ENCODE measurements around the gene CAMK2B. TPM values are rescaled to one million over a fixed set of nuclear protein-coding genes. Genes with fewer than 3 reads are reported as not detected.

Gene CAMK2B
- total RNA-seq, 1 experiment from 2014 or later, result 0.13 TPM

- no peaks in the 10 kb centered on the region for H3K9me3 ChIP-seq (ENCODE audit: low read depth, low read length, poor library complexity, severe bottlenecking)
- TF ChIP-seq, protein P1, sequence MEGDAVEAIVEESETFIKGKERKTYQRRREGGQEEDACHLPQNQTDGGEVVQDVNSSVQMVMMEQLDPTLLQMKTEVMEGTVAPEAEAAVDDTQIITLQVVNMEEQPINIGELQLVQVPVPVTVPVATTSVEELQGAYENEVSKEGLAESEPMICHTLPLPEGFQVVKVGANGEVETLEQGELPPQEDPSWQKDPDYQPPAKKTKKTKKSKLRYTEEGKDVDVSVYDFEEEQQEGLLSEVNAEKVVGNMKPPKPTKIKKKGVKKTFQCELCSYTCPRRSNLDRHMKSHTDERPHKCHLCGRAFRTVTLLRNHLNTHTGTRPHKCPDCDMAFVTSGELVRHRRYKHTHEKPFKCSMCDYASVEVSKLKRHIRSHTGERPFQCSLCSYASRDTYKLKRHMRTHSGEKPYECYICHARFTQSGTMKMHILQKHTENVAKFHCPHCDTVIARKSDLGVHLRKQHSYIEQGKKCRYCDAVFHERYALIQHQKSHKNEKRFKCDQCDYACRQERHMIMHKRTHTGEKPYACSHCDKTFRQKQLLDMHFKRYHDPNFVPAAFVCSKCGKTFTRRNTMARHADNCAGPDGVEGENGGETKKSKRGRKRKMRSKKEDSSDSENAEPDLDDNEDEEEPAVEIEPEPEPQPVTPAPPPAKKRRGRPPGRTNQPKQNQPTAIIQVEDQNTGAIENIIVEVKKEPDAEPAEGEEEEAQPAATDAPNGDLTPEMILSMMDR (conservative IDR thresholded peaks at IDR 0.05; ENCODE audit: low read depth, low read length), result no peak
- TF ChIP-seq EZH2 (IDR thresholded peaks at IDR 0.05; ENCODE audit: borderline replicate concordance, low read depth, low read length, poor library complexity, severe bottlenecking), result no peak
- peak overlapping the region; percentile 25 for H3K27ac ChIP-seq (ENCODE audit: low read depth, low read length, poor library complexity, severe bottlenecking)
- no TSS peak for BruUV-seq (replicated peaks)
- ChIA-PET CTCF (no interaction called here), POLR2A (ENCODE audit: low non-redundant PET) (interaction anchor here (0.5 kb wide), 1 partner anchor 91 kb away, joined by 3 read pairs; no protein-coding TSS in a partner anchor)
- no peak overlapping the region for H3K4me3 ChIP-seq (ENCODE audit: low read depth, low read length, poor library complexity, severe bottlenecking)
- intact Hi-C loops (cut with micrococcal nuclease; ENCODE audit: unreplicated experiment), result no loop called here
- H3K27me3 ChIP-seq (replicated peaks; ENCODE audit: insufficient read depth, low read depth, low read length, poor library complexity), result no peaks in the 10 kb centered on the region
- H3K36me3 ChIP-seq (ENCODE audit: insufficient read depth, low read length, poor library complexity, severe bottlenecking), result peaks cover 26% of the 10 kb centered on the region
- DNase-seq (ENCODE audit: low spot score), result no peak
- peaks cover 7% of the 10 kb centered on the region for H3K4me1 ChIP-seq (ENCODE audit: insufficient read depth, low read length, poor library complexity, severe bottlenecking)
These were observed 112.1 kb downstream of the CAMK2B start for GRCh38 chr7:44213206-44213876.

DNA sequence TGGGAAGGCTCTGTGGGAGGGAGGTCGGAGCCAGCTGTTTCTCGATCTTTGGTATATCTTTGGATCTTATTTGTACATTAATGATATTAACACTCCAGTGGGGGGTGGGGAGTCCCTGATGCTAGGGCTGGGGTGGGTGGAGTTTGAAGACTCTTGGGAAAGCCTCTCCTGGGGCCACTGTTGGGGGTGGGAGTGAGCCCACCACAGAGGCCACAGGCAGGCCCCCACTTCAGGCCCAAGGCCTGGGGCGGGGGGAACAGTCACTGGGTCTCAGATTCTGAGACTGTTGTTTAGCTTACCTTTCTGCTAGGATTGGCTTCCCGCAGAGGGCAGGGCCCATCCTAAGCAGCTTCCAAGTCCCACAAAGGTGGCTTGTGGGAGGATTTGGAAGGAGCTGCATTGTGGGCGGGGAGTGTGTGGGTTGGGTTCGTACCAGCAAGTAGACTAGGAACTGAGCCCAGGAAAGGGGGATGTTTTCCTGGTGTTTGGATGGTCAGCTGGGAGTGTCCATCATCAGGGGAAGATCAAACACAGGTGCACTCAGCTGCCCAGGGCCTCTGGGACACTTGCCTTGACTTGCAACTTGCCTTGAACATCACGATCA is 112.7 kb downstream of the CAMK2B start:
- Histone ChIP-seq H3K27ac (ENCODE audit: low read depth, low read length, poor library complexity, severe bottlenecking) (no peak overlapping the region), H3K4me3 (ENCODE audit: low read depth, low read length, poor library complexity, severe bottlenecking) (no peak overlapping the region), H3K27me3 (replicated peaks; ENCODE audit: insufficient read depth, low read depth, low read length, poor library complexity) (no peaks in the 10 kb centered on the region), H3K4me1 (ENCODE audit: insufficient read depth, low read length, poor library complexity, severe bottlenecking) (peaks cover 7% of the 10 kb centered on the region), H3K36me3 (ENCODE audit: insufficient read depth, low read length, poor library complexity, severe bottlenecking) (peaks cover 29% of the 10 kb centered on the region), H3K9me3 (ENCODE audit: low read depth, low read length, poor library complexity, severe bottlenecking) (no peaks in the 10 kb centered on the region)
- BruUV-seq (replicated peaks), result TSS peak; percentile 34
- intact Hi-C loops (cut with micrococcal nuclease; ENCODE audit: unreplicated experiment), result no loop called here
- DNase-seq (ENCODE audit: low spot score), result no peak
- POLR2A ChIA-PET (ENCODE audit: low non-redundant PET), result interaction anchor here (0.5 kb wide), 1 partner anchor 90 kb away, joined by 3 read pairs; no protein-coding TSS in a partner anchor
- CTCF ChIA-PET, result no interaction called here
- TF ChIP-seq, protein P1 (conservative IDR thresholded peaks at IDR 0.05; ENCODE audit: low read depth, low read length), result no peak
- no peak for TF ChIP-seq EZH2 (IDR thresholded peaks at IDR 0.05; ENCODE audit: borderline replicate concordance, low read depth, low read length, poor library complexity, severe bottlenecking)

GRCh38 chr7:44212018-44212417 is 113.4 kb downstream of the CAMK2B start:
- Histone ChIP-seq H3K9me3 (ENCODE audit: low read depth, low read length, poor library complexity, severe bottlenecking) (no peaks in the 10 kb centered on the region), H3K27me3 (replicated peaks; ENCODE audit: insufficient read depth, low read depth, low read length, poor library complexity) (no peaks in the 10 kb centered on the region), H3K4me1 (ENCODE audit: insufficient read depth, low read length, poor library complexity, severe bottlenecking) (peaks cover 7% of the 10 kb centered on the region), H3K36me3 (ENCODE audit: insufficient read depth, low read length, poor library complexity, severe bottlenecking) (peaks cover 35% of the 10 kb centered on the region), H3K27ac (ENCODE audit: low read depth, low read length, poor library complexity, severe bottlenecking) (peak overlapping the region; percentile 35), H3K4me3 (ENCODE audit: low read depth, low read length, poor library complexity, severe bottlenecking) (no peak overlapping the region)
- POLR2A ChIA-PET (ENCODE audit: low non-redundant PET), result no interaction called here
- TF ChIP-seq EZH2 (IDR thresholded peaks at IDR 0.05; ENCODE audit: borderline replicate concordance, low read depth, low read length, poor library complexity, severe bottlenecking), result no peak
- TF ChIP-seq, protein P1 (conservative IDR thresholded peaks at IDR 0.05; ENCODE audit: low read depth, low read length), result no peak
- peak; percentile 63 for DNase-seq (ENCODE audit: low spot score)
- intact Hi-C loops (cut with micrococcal nuclease; ENCODE audit: unreplicated experiment), result no loop called here
- CTCF ChIA-PET, result interaction anchor here (0.6 to 0.8 kb wide), 2 partner anchors 29 to 597 kb away, joined by 3 to 4 read pairs; no protein-coding TSS in a partner anchor
- BruUV-seq (replicated peaks), result no TSS peak
